Activated naive CD8-positive, alpha-beta T cell (primary cell): ENCODE results near the gene KIFBP.
"Not testable (repeated sequence)": the region's sequence is repeated elsewhere in the genome, so short reads cannot be mapped to it uniquely, and the experiment has no call there.

Experiments used
- H3K27ac Mint-ChIP-seq: one replicate; pipeline ENCODE4 v1.8.0; 2021; ENCODE audit warnings: mixed read lengths
- H3K27me3 Mint-ChIP-seq: one replicate; pipeline ENCODE4 v1.8.0; 2021; ENCODE audit warnings: mixed read lengths
- H3K36me3 Mint-ChIP-seq: one replicate; pipeline ENCODE4 v1.8.0; 2021; ENCODE audit warnings: mixed read lengths
- H3K4me1 Mint-ChIP-seq: one replicate; pipeline ENCODE4 v1.8.0; 2021; ENCODE audit warnings: low read depth, mixed read lengths
- H3K4me3 Mint-ChIP-seq: one replicate; pipeline ENCODE4 v1.8.0; 2021; ENCODE audit warnings: mild to moderate bottlenecking, mixed read lengths
- H3K9me3 Mint-ChIP-seq: one replicate; pipeline ENCODE4 v1.8.0; 2021; ENCODE audit warnings: low read depth, mixed read lengths

Gene KIFBP, protein sequence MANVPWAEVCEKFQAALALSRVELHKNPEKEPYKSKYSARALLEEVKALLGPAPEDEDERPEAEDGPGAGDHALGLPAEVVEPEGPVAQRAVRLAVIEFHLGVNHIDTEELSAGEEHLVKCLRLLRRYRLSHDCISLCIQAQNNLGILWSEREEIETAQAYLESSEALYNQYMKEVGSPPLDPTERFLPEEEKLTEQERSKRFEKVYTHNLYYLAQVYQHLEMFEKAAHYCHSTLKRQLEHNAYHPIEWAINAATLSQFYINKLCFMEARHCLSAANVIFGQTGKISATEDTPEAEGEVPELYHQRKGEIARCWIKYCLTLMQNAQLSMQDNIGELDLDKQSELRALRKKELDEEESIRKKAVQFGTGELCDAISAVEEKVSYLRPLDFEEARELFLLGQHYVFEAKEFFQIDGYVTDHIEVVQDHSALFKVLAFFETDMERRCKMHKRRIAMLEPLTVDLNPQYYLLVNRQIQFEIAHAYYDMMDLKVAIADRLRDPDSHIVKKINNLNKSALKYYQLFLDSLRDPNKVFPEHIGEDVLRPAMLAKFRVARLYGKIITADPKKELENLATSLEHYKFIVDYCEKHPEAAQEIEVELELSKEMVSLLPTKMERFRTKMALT

DNA sequence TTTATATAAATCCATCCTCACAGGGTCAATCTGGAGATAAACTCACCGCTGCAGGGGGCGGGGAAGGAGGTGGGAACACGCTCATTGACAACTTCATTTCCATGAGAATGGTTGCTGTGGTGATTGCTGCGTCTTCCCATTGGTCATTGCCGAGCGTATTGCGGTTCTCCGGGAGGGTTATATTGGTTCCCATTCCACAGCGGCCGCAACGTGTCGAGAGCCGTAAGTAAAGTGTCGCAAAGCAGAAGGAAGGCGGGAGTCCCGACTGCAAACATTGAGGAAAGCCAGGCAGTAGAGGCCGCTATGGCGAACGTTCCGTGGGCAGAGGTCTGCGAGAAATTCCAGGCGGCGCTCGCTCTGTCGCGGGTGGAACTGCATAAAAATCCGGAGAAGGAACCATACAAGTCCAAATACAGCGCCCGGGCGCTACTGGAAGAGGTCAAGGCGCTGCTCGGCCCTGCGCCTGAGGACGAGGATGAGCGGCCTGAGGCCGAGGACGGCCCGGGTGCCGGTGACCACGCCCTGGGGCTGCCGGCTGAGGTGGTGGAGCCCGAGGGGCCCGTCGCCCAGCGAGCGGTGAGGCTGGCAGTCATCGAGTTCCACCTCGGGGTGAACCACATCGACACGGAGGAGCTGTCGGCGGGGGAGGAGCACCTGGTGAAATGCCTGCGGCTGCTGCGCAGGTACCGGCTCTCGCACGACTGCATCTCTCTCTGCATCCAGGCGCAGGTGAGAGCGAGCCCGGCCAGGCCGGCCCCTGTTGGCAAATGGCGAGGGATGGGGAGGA is at the start of gene KIFBP:
Gene KIFBP (plus strand): TSS at position 274 of the 787 bp plus-strand sequence. CDS start 30 bp downstream, at position 304.
- H3K9me3 Mint-ChIP-seq = no peaks in the 10 kb centered on the region
- peaks cover 6% of the 10 kb centered on the region for H3K36me3 Mint-ChIP-seq
- peaks cover 55% of the 10 kb centered on the region for H3K4me1 Mint-ChIP-seq
- peak within 1 kb of the TSS; percentile 99 for H3K4me3 Mint-ChIP-seq
- H3K27me3 Mint-ChIP-seq = no peaks in the 10 kb centered on the region
- peak within 1 kb of the TSS; percentile 97 for H3K27ac Mint-ChIP-seq

DNA sequence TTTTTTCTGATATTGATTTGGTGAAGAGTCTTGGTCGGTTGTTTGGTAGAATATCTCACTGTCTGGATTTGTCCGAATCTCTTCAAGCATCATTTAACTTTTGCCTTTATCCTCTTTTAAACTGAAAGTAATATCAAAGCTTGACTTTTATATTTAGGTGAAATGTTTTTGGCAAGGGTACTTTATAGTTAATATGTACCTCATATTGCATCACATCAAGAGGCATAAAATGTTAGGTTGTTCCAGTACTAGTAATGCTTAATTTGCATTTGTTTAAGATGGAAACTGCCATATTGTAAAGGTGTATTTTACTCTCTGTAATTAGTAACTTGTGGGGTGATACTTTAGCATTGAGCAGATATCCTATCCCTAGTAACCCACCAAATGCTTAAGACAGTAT is 49.7 kb upstream of the KIFBP start:
- H3K4me3 Mint-ChIP-seq = no peak overlapping the region
- peak overlapping the region; percentile 50 for H3K27ac Mint-ChIP-seq
- peaks cover 4% of the 10 kb centered on the region for H3K4me1 Mint-ChIP-seq
- H3K9me3 Mint-ChIP-seq = no peaks in the 10 kb centered on the region
- peaks cover 5% of the 10 kb centered on the region for H3K36me3 Mint-ChIP-seq
- no peaks in the 10 kb centered on the region for H3K27me3 Mint-ChIP-seq

DNA sequence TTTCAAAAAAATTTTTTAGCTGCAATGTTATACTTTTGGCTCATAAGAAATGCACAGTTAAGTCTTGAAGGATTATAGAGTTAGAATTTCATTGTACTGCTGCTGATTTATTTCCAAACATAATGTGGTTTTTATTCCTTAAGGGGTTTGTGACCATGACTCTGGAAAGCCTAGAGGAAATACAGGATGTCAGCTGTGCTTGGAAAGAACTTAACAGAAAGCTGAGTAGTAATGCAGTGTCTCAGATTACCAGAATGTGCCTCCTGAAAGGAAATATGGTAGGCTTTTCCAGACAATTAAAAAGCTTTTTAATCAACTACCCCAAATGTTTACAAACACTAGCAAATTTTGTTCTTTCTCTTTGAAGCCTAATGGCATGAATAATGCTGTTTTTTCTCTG is 47.7 kb upstream of the KIFBP start:
- H3K4me1 Mint-ChIP-seq, H3K27me3 Mint-ChIP-seq: not testable (repeated sequence)

DNA sequence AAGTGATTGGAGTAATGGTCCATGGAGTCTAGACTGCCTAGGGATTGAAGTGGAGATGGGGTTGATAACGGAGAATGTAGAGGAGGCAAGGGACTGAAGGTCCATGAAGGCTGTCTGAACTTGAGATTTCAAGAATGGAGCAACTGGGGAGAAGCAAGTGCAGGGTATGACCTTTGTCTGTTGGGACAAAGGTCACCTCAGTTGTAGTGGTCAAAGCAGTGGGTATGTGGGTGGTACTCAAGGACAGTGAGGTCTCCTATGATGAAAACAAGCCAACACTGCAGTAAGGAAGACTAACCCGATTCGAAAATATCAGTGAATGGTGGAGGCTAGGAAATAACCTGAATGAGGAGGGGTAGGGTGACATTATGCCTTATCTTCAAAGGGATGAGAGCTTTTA is 38.0 kb upstream of the KIFBP start:
- no peaks in the 10 kb centered on the region for H3K27me3 Mint-ChIP-seq
- H3K9me3 Mint-ChIP-seq = no peaks in the 10 kb centered on the region
- peaks cover 9% of the 10 kb centered on the region for H3K4me1 Mint-ChIP-seq
- H3K36me3 Mint-ChIP-seq = peaks cover 9% of the 10 kb centered on the region
- no peak overlapping the region for H3K27ac Mint-ChIP-seq
- no peak overlapping the region for H3K4me3 Mint-ChIP-seq

More for the DNA sequence above, 47.7 kb upstream of the KIFBP start:
- not testable (repeated sequence) for H3K9me3 Mint-ChIP-seq, H3K27ac Mint-ChIP-seq, H3K36me3 Mint-ChIP-seq, H3K4me3 Mint-ChIP-seq

DNA sequence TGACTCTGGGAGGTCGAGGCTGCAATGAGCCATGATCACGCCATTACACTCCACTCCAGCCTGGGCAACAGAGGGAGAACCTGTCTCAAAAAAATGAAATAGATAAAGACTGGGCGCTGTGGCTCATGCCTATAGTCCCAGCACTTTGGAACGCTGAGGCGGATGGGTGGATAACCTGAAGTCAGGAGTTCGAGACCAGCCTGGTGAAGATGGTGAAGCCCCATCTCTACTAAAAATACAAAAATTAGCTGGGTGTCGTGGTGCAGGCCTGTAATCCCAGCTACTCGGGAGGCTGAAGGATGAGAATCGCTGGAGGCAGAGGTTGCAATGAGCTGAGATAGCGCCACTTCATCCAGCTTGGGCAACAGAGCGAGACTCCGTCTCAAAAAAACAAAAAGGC is 33.7 kb upstream of the KIFBP start:
- Mint-ChIP-seq H3K27me3 (no peaks in the 10 kb centered on the region), H3K27ac (peak overlapping the region; percentile 81), H3K4me3 (peak overlapping the region; percentile 77), H3K4me1 (peaks cover 32% of the 10 kb centered on the region), H3K9me3 (no peaks in the 10 kb centered on the region), H3K36me3 (peaks cover 14% of the 10 kb centered on the region)

DNA sequence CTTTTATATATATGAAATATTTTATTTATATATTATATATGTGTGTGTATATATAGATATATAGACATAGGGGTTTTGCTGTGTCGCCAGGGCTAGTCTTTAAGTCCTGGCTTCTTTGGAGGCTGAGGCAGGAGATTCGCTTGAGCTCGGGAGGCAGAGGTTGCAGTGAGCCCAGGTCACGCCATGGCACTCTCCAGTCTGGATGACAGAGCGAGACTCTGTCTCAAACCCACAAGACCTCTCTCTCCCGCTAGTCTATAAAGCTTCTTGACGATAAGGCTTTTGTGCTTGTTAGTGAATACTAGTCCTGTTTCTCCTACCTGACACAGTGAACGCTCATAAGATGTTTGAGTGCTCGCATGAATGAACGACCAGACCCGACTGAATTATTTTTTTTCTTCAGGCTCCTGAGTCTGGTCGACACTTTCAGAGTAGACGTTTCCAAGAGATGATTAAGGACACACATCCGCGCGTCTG is 33.2 kb upstream of the KIFBP start:
- H3K36me3 Mint-ChIP-seq = peaks cover 16% of the 10 kb centered on the region

DNA sequence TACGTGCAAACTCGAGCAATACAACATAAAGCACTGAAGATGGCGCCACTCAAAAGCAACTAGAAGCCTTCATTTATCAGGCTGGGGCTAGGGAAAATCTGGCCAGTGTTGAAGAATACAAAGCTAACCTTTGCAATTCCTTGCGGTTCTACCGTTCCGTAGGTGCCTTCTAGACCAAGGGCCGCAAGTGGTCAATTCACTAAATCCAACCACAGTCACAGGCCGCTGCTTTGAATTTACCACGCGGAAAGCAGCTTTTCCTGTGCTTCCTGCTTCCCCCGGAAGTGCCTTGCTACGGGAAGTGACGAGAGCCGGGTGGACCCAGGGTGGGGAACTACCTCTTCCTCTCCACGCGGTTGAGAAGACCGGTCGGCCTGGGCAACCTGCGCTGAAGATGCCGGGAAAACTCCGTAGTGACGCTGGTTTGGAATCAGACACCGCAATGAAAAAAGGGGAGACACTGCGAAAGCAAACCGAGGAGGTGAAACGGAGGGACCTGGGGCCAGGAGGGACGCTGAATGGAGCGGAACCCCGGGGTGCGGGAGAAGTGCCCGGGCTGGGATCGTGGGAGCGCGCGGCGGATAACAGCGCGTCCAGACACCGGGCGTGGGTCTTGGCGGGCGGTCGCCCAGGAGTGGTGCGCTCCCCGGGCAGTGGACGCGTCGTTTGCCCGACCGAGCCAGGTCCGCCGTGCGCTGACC is 32.6 kb upstream of the KIFBP start, which contains the start of gene DDX21:
Gene DDX21 (plus strand): TSS at position 339 of the 701 bp plus-strand sequence. CDS start 56 bp downstream, at position 395.
- H3K27ac Mint-ChIP-seq = peak within 1 kb of the TSS; percentile 100
- peak within 1 kb of the TSS; percentile 99 for H3K4me3 Mint-ChIP-seq
- H3K27me3 Mint-ChIP-seq = no peaks in the 10 kb centered on the region

More for the DNA sequence above, 33.2 kb upstream of the KIFBP start:
- no peaks in the 10 kb centered on the region for H3K27me3 Mint-ChIP-seq
- H3K4me3 Mint-ChIP-seq = peak overlapping the region; percentile 99
- H3K9me3 Mint-ChIP-seq = no peaks in the 10 kb centered on the region
- H3K27ac Mint-ChIP-seq = peak overlapping the region; percentile 100
- peaks cover 36% of the 10 kb centered on the region for H3K4me1 Mint-ChIP-seq

DNA sequence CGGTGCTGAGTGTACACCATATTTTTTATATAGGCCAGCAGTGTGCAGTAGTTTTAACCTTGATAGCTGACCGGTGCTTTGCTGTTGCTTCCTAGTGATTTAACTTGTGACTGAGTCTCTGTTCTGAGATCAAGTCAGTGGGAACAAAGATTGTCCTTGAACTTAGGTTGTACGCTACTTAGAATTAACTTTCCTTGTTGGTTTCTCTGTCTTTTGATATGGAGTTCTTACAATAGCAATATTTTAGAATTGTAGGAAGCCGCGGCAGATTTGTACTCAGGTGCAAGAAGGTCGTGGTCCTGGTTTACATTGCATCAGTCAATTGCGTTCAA is 31.4 kb upstream of the KIFBP start:
- peaks cover 50% of the 10 kb centered on the region for H3K4me1 Mint-ChIP-seq
- peak overlapping the region; percentile 99 for H3K4me3 Mint-ChIP-seq
- peak overlapping the region; percentile 100 for H3K27ac Mint-ChIP-seq
- peaks cover 20% of the 10 kb centered on the region for H3K36me3 Mint-ChIP-seq
- no peaks in the 10 kb centered on the region for H3K9me3 Mint-ChIP-seq
- H3K27me3 Mint-ChIP-seq = no peaks in the 10 kb centered on the region

More for the DNA sequence above, 32.6 kb upstream of the KIFBP start, which contains the start of gene DDX21:
- peaks cover 41% of the 10 kb centered on the region for H3K4me1 Mint-ChIP-seq
- H3K9me3 Mint-ChIP-seq = no peaks in the 10 kb centered on the region
- H3K36me3 Mint-ChIP-seq = peaks cover 16% of the 10 kb centered on the region

DNA sequence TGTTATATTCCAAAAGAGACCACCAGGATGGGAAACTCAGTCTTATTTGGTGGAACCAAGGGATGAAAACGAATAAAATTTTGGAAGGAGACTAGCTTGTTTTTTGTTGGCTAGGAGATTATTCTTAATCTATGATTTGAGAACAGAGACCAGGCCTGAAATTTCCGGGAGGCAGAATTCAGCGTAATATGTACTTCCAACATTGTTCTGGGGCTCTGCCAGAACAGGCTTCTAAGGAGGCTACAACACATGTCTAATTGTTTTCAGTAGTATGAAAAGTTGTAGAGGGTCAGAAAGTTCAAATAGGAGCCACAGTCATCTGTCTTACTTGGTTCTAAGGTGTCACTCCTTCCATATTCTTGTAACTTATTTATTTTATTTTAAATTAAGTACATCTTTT is 30.9 kb upstream of the KIFBP start:
- Mint-ChIP-seq H3K4me1 (peaks cover 52% of the 10 kb centered on the region), H3K9me3 (no peaks in the 10 kb centered on the region), H3K4me3 (peak overlapping the region; percentile 99), H3K27me3 (no peaks in the 10 kb centered on the region), H3K36me3 (peaks cover 17% of the 10 kb centered on the region), H3K27ac (peak overlapping the region; percentile 100)

DNA sequence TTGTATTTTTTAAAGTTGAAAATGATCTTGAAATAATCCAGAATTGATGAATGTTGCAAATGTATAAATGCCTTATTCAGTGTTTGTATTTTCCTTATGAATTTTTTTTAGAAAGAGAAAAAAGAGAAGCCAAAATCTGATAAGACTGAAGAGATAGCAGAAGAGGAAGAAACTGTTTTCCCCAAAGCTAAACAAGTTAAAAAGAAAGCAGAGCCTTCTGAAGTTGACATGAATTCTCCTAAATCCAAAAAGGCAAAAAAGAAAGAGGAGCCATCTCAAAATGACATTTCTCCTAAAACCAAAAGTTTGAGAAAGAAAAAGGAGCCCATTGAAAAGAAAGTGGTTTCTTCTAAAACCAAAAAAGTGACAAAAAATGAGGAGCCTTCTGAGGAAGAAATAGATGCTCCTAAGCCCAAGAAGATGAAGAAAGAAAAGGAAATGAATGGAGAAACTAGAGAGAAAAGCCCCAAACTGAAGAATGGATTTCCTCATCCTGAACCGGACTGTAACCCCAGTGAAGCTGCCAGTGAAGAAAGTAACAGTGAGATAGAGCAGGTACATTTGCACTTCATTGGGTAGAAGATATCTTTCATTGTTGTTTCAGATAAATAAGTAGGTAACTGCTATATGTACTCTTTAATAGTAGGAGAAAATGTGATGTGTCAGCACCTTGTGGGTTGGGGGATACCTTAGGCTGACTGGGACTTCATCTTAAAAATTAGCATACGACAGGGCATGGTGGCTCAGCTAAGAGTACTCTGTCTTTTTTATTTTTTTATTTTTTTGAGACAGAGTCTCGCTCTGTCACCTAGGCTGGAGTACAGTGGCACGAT is 28.7 kb upstream of the KIFBP start:
- H3K36me3 Mint-ChIP-seq = peaks cover 17% of the 10 kb centered on the region
- no peaks in the 10 kb centered on the region for H3K27me3 Mint-ChIP-seq
- peaks cover 50% of the 10 kb centered on the region for H3K4me1 Mint-ChIP-seq
- H3K27ac Mint-ChIP-seq = peak overlapping the region; percentile 50
- H3K9me3 Mint-ChIP-seq = no peaks in the 10 kb centered on the region
- H3K4me3 Mint-ChIP-seq = peak overlapping the region; percentile 87

DNA sequence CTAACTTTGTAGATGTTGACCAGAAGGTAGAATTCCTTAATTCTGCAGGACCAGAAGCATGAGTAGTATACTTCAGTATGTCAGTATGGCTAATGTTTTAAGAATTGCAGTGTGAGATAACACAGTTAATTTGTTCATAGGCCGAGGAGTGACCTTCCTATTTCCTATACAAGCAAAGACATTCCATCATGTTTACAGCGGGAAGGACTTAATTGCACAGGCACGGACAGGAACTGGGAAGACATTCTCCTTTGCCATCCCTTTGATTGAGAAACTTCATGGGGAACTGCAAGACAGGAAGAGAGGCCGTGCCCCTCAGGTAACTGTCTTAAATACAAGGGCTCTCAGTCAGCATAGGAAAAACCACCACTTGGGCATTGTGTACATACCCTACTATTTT is 25.5 kb upstream of the KIFBP start:
- peaks cover 7% of the 10 kb centered on the region for H3K36me3 Mint-ChIP-seq
- no peak overlapping the region for H3K27ac Mint-ChIP-seq
- no peaks in the 10 kb centered on the region for H3K9me3 Mint-ChIP-seq
- H3K27me3 Mint-ChIP-seq = no peaks in the 10 kb centered on the region
- no peak overlapping the region for H3K4me3 Mint-ChIP-seq
- H3K4me1 Mint-ChIP-seq = peaks cover 48% of the 10 kb centered on the region

DNA sequence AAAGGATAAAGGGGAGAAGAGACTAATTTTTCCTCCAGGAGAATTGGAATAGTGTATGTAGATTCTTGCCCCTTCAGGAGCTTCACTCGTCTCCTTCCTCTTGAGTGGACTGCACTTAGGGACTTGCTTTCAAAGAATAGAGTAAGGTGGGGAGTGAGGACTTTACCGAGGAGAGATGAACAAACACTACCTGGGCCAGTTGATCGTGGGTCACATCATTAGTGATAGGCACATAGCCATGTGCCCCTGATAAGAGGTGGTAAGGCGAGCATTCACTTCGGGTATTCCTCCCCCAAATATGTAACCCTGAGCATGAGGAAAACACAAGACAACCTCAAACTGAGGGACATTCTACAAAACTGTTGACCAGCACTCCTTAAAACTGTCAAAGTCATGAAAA is 14.6 kb upstream of the KIFBP start:
- Mint-ChIP-seq H3K4me3 (no peak overlapping the region), H3K27me3 (no peaks in the 10 kb centered on the region), H3K36me3 (peaks cover 13% of the 10 kb centered on the region), H3K27ac (peak overlapping the region; percentile 16), H3K4me1 (peaks cover 24% of the 10 kb centered on the region), H3K9me3 (no peaks in the 10 kb centered on the region)

DNA sequence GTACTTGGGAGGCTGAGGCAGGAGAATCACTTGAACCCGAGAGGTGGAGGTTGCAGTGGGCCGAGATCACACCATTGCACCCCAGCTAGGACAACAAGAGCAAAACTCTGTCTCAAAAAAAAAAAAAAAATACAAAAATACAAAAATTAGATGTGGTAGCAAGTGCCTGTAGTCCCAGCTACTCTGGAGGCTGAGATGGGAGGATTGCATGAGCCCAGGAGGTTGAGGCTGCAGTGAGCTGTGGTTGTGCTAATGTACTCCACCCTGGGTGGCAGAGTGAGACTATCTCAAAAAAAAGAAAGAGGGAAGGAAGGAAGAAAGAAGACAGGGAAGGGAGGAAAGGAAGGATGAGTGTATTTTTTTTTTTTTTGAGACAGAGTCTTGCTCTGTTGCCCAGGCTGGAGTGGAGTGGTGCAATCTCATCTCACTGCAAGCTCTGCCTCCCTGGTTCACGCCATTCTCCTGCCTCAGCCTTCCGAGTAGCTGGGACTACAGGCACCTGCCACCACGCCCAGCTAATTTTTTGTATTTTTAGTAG is 12.6 kb upstream of the KIFBP start:
- peaks cover 13% of the 10 kb centered on the region for H3K36me3 Mint-ChIP-seq
- not testable (repeated sequence) for H3K4me3 Mint-ChIP-seq, H3K27me3 Mint-ChIP-seq, H3K9me3 Mint-ChIP-seq
- H3K4me1 Mint-ChIP-seq = peaks cover 17% of the 10 kb centered on the region
- peak overlapping the region; percentile 16 for H3K27ac Mint-ChIP-seq
